OCI-LY1 (cell line): ENCODE results near the gene SHISAL2B.

Source experiments
- H2AFZ ChIP-seq: fragments of 200-600 bp; sonication (generic), shearing (Covaris generic); 2 replicates; pipeline ENCODE4 v1.6.0; 2014; ENCODE audit warnings: antibody characterized with exemption, mild to moderate bottlenecking, low read length
- H3F3A ChIP-seq: fragments of 200-600 bp; sonication (generic), shearing (Covaris generic); 2 replicates; pipeline ENCODE4 v1.6.0; 2014; ENCODE audit warnings: mild to moderate bottlenecking, antibody characterized with exemption, low read length, moderate library complexity; ENCODE audit not compliant: insufficient read depth
- H3K27ac ChIP-seq: fragments of 200-600 bp; sonication (generic); 2 replicates; pipeline ENCODE4 v1.5.1; 2014; ENCODE audit warnings: low read length, mixed run types, mild to moderate bottlenecking, low read depth; ENCODE audit not compliant: poor library complexity, severe bottlenecking
- H3K27me3 ChIP-seq: fragments of 200-600 bp; sonication (generic); 2 replicates; pipeline ENCODE4 v1.6.0; 2014; ENCODE audit warnings: antibody characterized with exemption, mild to moderate bottlenecking, low read length, moderate library complexity; ENCODE audit not compliant: insufficient read depth
- H3K36me3 ChIP-seq: fragments of 200-600 bp; sonication (generic); 2 replicates; pipeline ENCODE4 v1.6.1; 2014; ENCODE audit warnings: mild to moderate bottlenecking, antibody characterized with exemption, low read length, moderate library complexity, mixed read lengths; ENCODE audit not compliant: insufficient read depth
- H3K4me1 ChIP-seq: fragments of 200-600 bp; sonication (generic); 2 replicates; pipeline ENCODE4 v1.5.1; 2014; ENCODE audit warnings: mild to moderate bottlenecking, low read length, moderate library complexity; ENCODE audit not compliant: insufficient read depth, severe bottlenecking
- H3K4me2 ChIP-seq: fragments of 200-600 bp; sonication (generic), shearing (Covaris generic); 2 replicates; pipeline ENCODE4 v1.6.1; 2014; ENCODE audit warnings: low read length
- H3K4me3 ChIP-seq: fragments of 200-600 bp; sonication (generic); 2 replicates; pipeline ENCODE4 v1.5.1; 2014; ENCODE audit warnings: low read length, low read depth, mild to moderate bottlenecking, mixed read lengths; ENCODE audit not compliant: poor library complexity, severe bottlenecking
- H3K79me2 ChIP-seq: fragments of 200-600 bp; shearing (Covaris generic); 2 replicates; pipeline ENCODE4 v1.6.1; 2016; ENCODE audit warnings: mixed run types, low read length, mixed read lengths; ENCODE audit not compliant: insufficient read depth
- H3K9ac ChIP-seq: fragments of 200-600 bp; sonication (generic), shearing (Covaris generic); 2 replicates; pipeline ENCODE4 v1.6.1; 2014; ENCODE audit warnings: mild to moderate bottlenecking, low read length, mixed read lengths
- H3K9me2 ChIP-seq: fragments of 200-600 bp; sonication (generic), shearing (Covaris generic); 2 replicates; pipeline ENCODE4 v1.6.1; 2014; ENCODE audit warnings: low read depth, mild to moderate bottlenecking, low read length, mixed read lengths
- H3K9me3 ChIP-seq: fragments of 200-600 bp; shearing (Covaris generic); 2 replicates; pipeline ENCODE4 v1.6.1; 2014; ENCODE audit warnings: low read length, mixed read lengths
- H4K20me1 ChIP-seq: fragments of 200-600 bp; sonication (generic), shearing (Covaris generic); 2 replicates; pipeline ENCODE4 v1.6.0; 2016; ENCODE audit warnings: mild to moderate bottlenecking, low read length; ENCODE audit not compliant: insufficient read depth
- EZH2 ChIP-seq: fragments of 200-600 bp; sonication (generic), shearing (Covaris generic); IDR thresholded peaks from 2 replicates; pipeline ENCODE4 v1.8.0; 2017; ENCODE audit warnings: borderline replicate concordance, mixed run types, mild to moderate bottlenecking, antibody characterized with exemption, low read length, moderate library complexity, mixed read lengths
- TF ChIP-seq, protein P1 (sequence below): fragments of 200-600 bp; sonication (generic), shearing (Covaris generic); IDR thresholded peaks from 2 replicates; pipeline ENCODE4 v1.5.1; 2017; ENCODE audit warnings: mild to moderate bottlenecking, antibody characterized with exemption, low read length, moderate library complexity, mixed read lengths

SHISAL2B gene

DNA sequence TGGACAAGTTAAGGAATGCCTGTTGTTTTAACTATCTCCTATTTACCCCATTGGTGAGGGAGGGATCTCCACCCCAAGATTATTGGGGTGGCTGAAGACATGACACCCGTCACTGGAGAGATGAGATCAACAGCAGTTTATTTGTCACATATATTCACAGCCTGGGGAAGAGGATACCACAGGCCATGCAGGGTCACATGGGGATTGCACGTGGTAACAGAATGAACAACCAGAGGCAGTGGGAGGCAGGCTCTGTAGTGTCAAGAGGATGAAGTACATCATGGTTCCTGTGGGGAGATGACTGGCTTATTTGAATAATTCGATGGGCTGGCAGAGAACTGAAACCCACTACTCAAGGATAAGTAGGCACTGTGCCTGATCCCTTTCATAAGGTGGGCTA lies 18.6 kb upstream of the SHISAL2B start:
- H3K4me1 ChIP-seq: no peaks in the 10 kb centered on the region
- no peak overlapping the region for H3K27ac ChIP-seq
- H3K79me2 ChIP-seq: no peaks in the 10 kb centered on the region
- no peaks in the 10 kb centered on the region for H3K9me2 ChIP-seq
- H3K4me3 ChIP-seq: no peak overlapping the region
- H2AFZ ChIP-seq: no peak overlapping the region
- no peaks in the 10 kb centered on the region for H4K20me1 ChIP-seq
- no peak overlapping the region for H3K4me2 ChIP-seq
- H3K36me3 ChIP-seq: no peaks in the 10 kb centered on the region
- no peak overlapping the region for H3K9ac ChIP-seq
- TF ChIP-seq EZH2: no peak
- TF ChIP-seq, protein P1, sequence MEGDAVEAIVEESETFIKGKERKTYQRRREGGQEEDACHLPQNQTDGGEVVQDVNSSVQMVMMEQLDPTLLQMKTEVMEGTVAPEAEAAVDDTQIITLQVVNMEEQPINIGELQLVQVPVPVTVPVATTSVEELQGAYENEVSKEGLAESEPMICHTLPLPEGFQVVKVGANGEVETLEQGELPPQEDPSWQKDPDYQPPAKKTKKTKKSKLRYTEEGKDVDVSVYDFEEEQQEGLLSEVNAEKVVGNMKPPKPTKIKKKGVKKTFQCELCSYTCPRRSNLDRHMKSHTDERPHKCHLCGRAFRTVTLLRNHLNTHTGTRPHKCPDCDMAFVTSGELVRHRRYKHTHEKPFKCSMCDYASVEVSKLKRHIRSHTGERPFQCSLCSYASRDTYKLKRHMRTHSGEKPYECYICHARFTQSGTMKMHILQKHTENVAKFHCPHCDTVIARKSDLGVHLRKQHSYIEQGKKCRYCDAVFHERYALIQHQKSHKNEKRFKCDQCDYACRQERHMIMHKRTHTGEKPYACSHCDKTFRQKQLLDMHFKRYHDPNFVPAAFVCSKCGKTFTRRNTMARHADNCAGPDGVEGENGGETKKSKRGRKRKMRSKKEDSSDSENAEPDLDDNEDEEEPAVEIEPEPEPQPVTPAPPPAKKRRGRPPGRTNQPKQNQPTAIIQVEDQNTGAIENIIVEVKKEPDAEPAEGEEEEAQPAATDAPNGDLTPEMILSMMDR: no peak
- H3K9me3 ChIP-seq: no peaks in the 10 kb centered on the region
- H3F3A ChIP-seq: no peaks in the 10 kb centered on the region
- no peaks in the 10 kb centered on the region for H3K27me3 ChIP-seq

DNA sequence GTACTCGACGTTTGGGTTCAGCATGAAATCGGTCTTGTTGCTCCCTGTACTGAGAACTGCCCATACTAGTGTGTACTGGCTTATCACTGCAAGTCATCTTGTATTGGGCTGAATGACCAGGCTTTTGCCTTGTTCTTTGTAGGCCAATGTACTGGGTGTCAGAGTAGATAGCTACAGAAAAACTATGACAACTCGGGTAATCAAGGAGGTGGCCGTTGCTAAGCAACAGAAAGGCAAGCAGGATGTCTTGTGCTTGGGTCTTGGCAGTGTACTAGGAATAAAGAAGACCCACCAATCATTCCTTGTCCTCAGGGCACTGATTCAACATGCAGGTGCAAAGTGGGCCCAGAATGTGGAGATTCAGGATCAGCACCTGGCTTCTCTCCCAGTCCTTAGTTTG lies 11.9 kb upstream of the SHISAL2B start:
- H3K4me2 ChIP-seq: no peak overlapping the region
- no peaks in the 10 kb centered on the region for H3K4me1 ChIP-seq
- H3K79me2 ChIP-seq: no peaks in the 10 kb centered on the region
- no peaks in the 10 kb centered on the region for H3F3A ChIP-seq
- H3K9me2 ChIP-seq: no peaks in the 10 kb centered on the region
- H3K4me3 ChIP-seq: no peak overlapping the region
- no peak overlapping the region for H3K9ac ChIP-seq
- no peaks in the 10 kb centered on the region for H3K27me3 ChIP-seq
- H3K27ac ChIP-seq: no peak overlapping the region
- H3K9me3 ChIP-seq: no peaks in the 10 kb centered on the region
- H4K20me1 ChIP-seq: no peaks in the 10 kb centered on the region
- no peak overlapping the region for H2AFZ ChIP-seq
- H3K36me3 ChIP-seq: no peaks in the 10 kb centered on the region
- TF ChIP-seq, protein P1: no peak
- TF ChIP-seq EZH2: no peak

DNA sequence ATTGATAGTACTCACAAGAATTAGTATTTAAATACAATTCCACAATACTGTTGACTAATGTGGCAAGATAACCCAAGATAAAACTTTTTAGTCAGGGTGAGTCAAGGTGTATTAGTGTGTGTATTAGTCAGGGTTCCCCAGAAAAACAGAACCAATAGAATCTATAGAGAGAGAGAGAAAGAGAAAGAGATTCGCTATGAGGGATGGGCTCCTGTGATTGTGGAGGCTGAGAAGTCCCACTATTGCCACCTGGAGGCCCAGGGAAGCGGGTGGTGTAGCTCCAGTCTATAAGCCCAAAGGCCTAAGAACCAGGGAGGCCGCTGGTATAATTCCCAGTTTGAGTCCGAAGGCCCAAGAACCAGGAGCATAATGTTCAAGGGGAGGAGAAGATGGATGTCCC lies 10.0 kb upstream of the SHISAL2B start:
- no peak for TF ChIP-seq EZH2
- TF ChIP-seq, protein P1: no peak

More for the DNA sequence above, 10.0 kb upstream of the SHISAL2B start:
- H3K9ac ChIP-seq: no peak overlapping the region
- no peaks in the 10 kb centered on the region for H3K36me3 ChIP-seq
- no peak overlapping the region for H3K4me2 ChIP-seq
- no peaks in the 10 kb centered on the region for H4K20me1 ChIP-seq
- no peaks in the 10 kb centered on the region for H3K9me2 ChIP-seq
- no peaks in the 10 kb centered on the region for H3F3A ChIP-seq
- H3K79me2 ChIP-seq: no peaks in the 10 kb centered on the region
- H3K9me3 ChIP-seq: no peaks in the 10 kb centered on the region
- H3K4me1 ChIP-seq: no peaks in the 10 kb centered on the region
- H2AFZ ChIP-seq: no peak overlapping the region
- H3K27me3 ChIP-seq: no peaks in the 10 kb centered on the region
- no peak overlapping the region for H3K27ac ChIP-seq
- no peak overlapping the region for H3K4me3 ChIP-seq
